NCI-H748 (cell line): ENCODE data around the gene MTMR12.
"Not testable (repeated sequence)": the region's sequence is repeated elsewhere in the genome, so short reads cannot be mapped to it uniquely, and the experiment has no call there.

Experiments
- DNase-seq: peaks from one replicate; lab custom pipeline; 2025; ENCODE audit not compliant: unreplicated experiment; lab: John Stamatoyannopoulos, UW

MTMR12 gene

GRCh38 chr5:32325616-32326015 is 12.9 kb upstream of the MTMR12 start:
- DNase-seq = no peak

- no peak for DNase-seq
Measured at GRCh38 chr5:32325062-32325461, 12.3 kb upstream of the MTMR12 start.

GRCh38 chr5:32323741-32324140 is 11.0 kb upstream of the MTMR12 start:
- no peak for DNase-seq

- DNase-seq = no peak
Measured at GRCh38 chr5:32322882-32323281, 10.1 kb upstream of the MTMR12 start.

- not testable (repeated sequence) for DNase-seq
Measured at GRCh38 chr5:32321787-32322186, 9.0 kb upstream of the MTMR12 start.

- DNase-seq = no peak
Measured at GRCh38 chr5:32320576-32320975, 7.8 kb upstream of the MTMR12 start.

- DNase-seq = no peak
Measured at GRCh38 chr5:32319926-32320543, 7.3 kb upstream of the MTMR12 start.

GRCh38 chr5:32319392-32319791 is 6.7 kb upstream of the MTMR12 start:
- DNase-seq = no peak

GRCh38 chr5:32317041-32317440 is 4.3 kb upstream of the MTMR12 start:
- no peak for DNase-seq

- no peak for DNase-seq
Measured at GRCh38 chr5:32315221-32316014, 2.7 kb upstream of the MTMR12 start.

- DNase-seq = peak; percentile 36
Measured at GRCh38 chr5:32314658-32315057, 1.9 kb upstream of the MTMR12 start.

- DNase-seq = not testable (repeated sequence)
Measured at GRCh38 chr5:32314152-32314488, 1.4 kb upstream of the MTMR12 start.

- DNase-seq = peak; percentile 86
Measured at GRCh38 chr5:32312197-32312594, 543 bp downstream of the MTMR12 start.

GRCh38 chr5:32311404-32312196 is 1.1 kb downstream of the MTMR12 start:
- DNase-seq = no peak

- no peak for DNase-seq
Measured at GRCh38 chr5:32309761-32310160, 3.0 kb downstream of the MTMR12 start.

GRCh38 chr5:32308946-32309345 is 3.8 kb downstream of the MTMR12 start:
- no peak for DNase-seq

GRCh38 chr5:32307769-32308194 is 5.0 kb downstream of the MTMR12 start:
- DNase-seq = no peak

- no peak for DNase-seq
Measured at GRCh38 chr5:32304622-32305021, 8.1 kb downstream of the MTMR12 start.

GRCh38 chr5:32303755-32304120 is 9.0 kb downstream of the MTMR12 start:
- DNase-seq = no peak

GRCh38 chr5:32302835-32303754 is 9.6 kb downstream of the MTMR12 start:
- DNase-seq = no peak

GRCh38 chr5:32301891-32302290 is 10.8 kb downstream of the MTMR12 start:
- no peak for DNase-seq
